DMS114 treated with DMSO at 0.1 percent for 48 hours (cell line): ENCODE measurements around the gene FAM53B.

ENCODE experiments used
- DNase-seq: peaks from one replicate; lab custom pipeline; 2025; ENCODE audit not compliant: unreplicated experiment; lab: John Stamatoyannopoulos, UW

Gene FAM53B

GRCh38 chr10:124650820-124651401 lies 93.3 kb downstream of the FAM53B start:
- no peak for DNase-seq

- DNase-seq, result no peak
Observed at GRCh38 chr10:124650263-124650662, 93.9 kb downstream of the FAM53B start.

- DNase-seq, result no peak
Observed at GRCh38 chr10:124649214-124649613, 95.0 kb downstream of the FAM53B start.

- no peak for DNase-seq
Observed at GRCh38 chr10:124648738-124649137, 95.4 kb downstream of the FAM53B start.

- no peak for DNase-seq
Observed at GRCh38 chr10:124648131-124648475, 96.1 kb downstream of the FAM53B start.

GRCh38 chr10:124647421-124648130 lies 96.6 kb downstream of the FAM53B start:
- no peak for DNase-seq

GRCh38 chr10:124646483-124647352 lies 97.5 kb downstream of the FAM53B start:
- DNase-seq, result no peak

GRCh38 chr10:124645467-124646095 lies 98.6 kb downstream of the FAM53B start:
- DNase-seq, result no peak

GRCh38 chr10:124644771-124645415 lies 99.3 kb downstream of the FAM53B start:
- no peak for DNase-seq

- DNase-seq, result no peak
Observed at GRCh38 chr10:124644236-124644635, 99.9 kb downstream of the FAM53B start.

GRCh38 chr10:124643330-124644009 lies 100.7 kb downstream of the FAM53B start:
- DNase-seq, result no peak

GRCh38 chr10:124642088-124642710 lies 102.0 kb downstream of the FAM53B start:
- DNase-seq, result no peak

GRCh38 chr10:124641282-124642087 lies 102.7 kb downstream of the FAM53B start:
- no peak for DNase-seq

- DNase-seq, result no peak
Observed at GRCh38 chr10:124640538-124641231, 103.5 kb downstream of the FAM53B start.

GRCh38 chr10:124640056-124640455 lies 104.1 kb downstream of the FAM53B start:
- DNase-seq, result no peak

GRCh38 chr10:124639646-124640045 lies 104.5 kb downstream of the FAM53B start:
- no peak for DNase-seq

- no peak for DNase-seq
Observed at GRCh38 chr10:124639206-124639605, 105.0 kb downstream of the FAM53B start.

- DNase-seq, result no peak
Observed at GRCh38 chr10:124637746-124638145, 106.4 kb downstream of the FAM53B start.
